Measurements from ENCODE around the gene EDNRA.

- TF ChIP-seq CTCF (IDR thresholded peaks at IDR 0.05; ENCODE audit: extremely low read depth in 1 of 2, insufficient read depth in 1 of 2, low read depth in 1 of 2, low read length in 2 of 2) (no peak), FOS (IDR thresholded peaks at IDR 0.05; ENCODE audit: borderline replicate concordance, insufficient read depth, low read length) (no peak)
Measured at GRCh38 chr4:147530723-147531122, 49.8 kb downstream of the EDNRA start.
